Measurements from ENCODE around the gene SLC6A17. TPM values are rescaled to one million over a fixed set of nuclear protein-coding genes. Genes with fewer than 3 reads are reported as not detected.

The SLC6A17 gene
- polyA plus RNA-seq, 3 donors = not detected

DNA sequence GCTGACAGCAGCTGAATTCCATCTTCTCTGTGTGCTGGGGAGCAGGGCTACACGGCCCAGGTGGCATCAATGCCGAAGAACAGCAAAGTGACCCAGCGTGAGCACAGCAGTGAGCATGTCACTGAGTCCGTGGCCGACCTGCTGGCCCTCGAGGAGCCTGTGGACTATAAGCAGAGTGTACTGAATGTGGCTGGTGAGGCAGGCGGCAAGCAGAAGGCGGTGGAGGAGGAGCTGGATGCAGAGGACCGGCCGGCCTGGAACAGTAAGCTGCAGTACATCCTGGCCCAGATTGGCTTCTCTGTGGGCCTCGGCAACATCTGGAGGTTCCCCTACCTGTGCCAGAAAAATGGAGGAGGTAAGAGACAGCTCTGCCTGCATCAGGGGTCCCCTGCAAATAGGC lies 16.6 kb downstream of the SLC6A17 start:
- Histone ChIP-seq H4K20me1 (ENCODE audit: insufficient read depth, low read length) (no peaks in the 10 kb centered on the region), H3K4me2 (replicated peaks; ENCODE audit: extremely low read depth, low read length, poor library complexity, severe bottlenecking) (no peak overlapping the region), H3K27ac (ENCODE audit: low read depth in 1 of 2, low read length in 2 of 2) (no peak overlapping the region), H3K9ac (ENCODE audit: insufficient read depth, low read length, poor library complexity, severe bottlenecking) (no peak overlapping the region), H2AFZ (ENCODE audit: insufficient read depth, low read depth, low read length, poor library complexity, severe bottlenecking) (no peak overlapping the region), H3K4me3 (replicated peaks in 1 of 3; ENCODE audit: low read depth in 2 of 3, low read length in 3 of 3) (no peak overlapping the region), H3K9me3 (replicated peaks in 1 of 2; ENCODE audit: control insufficient read depth in 1 of 2, insufficient read depth in 1 of 2, low read length in 2 of 2) (no peaks in the 10 kb centered on the region), H3K4me1 (ENCODE audit: control insufficient read depth in 1 of 2, insufficient read depth in 2 of 2, low read length in 2 of 2) (no peaks in the 10 kb centered on the region), H3K36me3 (replicated peaks in 1 of 2; ENCODE audit: control insufficient read depth in 1 of 2, insufficient read depth in 2 of 2, low read length in 2 of 2) (no peaks in the 10 kb centered on the region), H3K79me2 (ENCODE audit: insufficient read depth, low read length) (no peaks in the 10 kb centered on the region), H3K27me3 (ENCODE audit: control insufficient read depth in 2 of 2, insufficient read depth in 2 of 2, low read length in 2 of 2) (no peaks in the 10 kb centered on the region)
- Mint-ChIP-seq H3K9me3 (no peaks in the 10 kb centered on the region), H3K27ac (no peak overlapping the region), H3K4me1 (no peaks in the 10 kb centered on the region), H3K27me3 (ENCODE audit: low read depth in 3 of 3) (peaks cover 5 to 8% (median 6%) of the 10 kb centered on the region in 3 donors), H3K36me3 (no peaks in the 10 kb centered on the region), H3K4me3 (no peak overlapping the region)
- TF ChIP-seq, protein P1, sequence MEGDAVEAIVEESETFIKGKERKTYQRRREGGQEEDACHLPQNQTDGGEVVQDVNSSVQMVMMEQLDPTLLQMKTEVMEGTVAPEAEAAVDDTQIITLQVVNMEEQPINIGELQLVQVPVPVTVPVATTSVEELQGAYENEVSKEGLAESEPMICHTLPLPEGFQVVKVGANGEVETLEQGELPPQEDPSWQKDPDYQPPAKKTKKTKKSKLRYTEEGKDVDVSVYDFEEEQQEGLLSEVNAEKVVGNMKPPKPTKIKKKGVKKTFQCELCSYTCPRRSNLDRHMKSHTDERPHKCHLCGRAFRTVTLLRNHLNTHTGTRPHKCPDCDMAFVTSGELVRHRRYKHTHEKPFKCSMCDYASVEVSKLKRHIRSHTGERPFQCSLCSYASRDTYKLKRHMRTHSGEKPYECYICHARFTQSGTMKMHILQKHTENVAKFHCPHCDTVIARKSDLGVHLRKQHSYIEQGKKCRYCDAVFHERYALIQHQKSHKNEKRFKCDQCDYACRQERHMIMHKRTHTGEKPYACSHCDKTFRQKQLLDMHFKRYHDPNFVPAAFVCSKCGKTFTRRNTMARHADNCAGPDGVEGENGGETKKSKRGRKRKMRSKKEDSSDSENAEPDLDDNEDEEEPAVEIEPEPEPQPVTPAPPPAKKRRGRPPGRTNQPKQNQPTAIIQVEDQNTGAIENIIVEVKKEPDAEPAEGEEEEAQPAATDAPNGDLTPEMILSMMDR (IDR thresholded peaks at IDR 0.05) = no peak
- DNase-seq = no peak
- intact Hi-C loops (cut with micrococcal nuclease) = no loop called here
- WGBS (ENCODE audit: insufficient coverage) = 94% methylated on average over 10 of the region's 11 CpGs

DNA sequence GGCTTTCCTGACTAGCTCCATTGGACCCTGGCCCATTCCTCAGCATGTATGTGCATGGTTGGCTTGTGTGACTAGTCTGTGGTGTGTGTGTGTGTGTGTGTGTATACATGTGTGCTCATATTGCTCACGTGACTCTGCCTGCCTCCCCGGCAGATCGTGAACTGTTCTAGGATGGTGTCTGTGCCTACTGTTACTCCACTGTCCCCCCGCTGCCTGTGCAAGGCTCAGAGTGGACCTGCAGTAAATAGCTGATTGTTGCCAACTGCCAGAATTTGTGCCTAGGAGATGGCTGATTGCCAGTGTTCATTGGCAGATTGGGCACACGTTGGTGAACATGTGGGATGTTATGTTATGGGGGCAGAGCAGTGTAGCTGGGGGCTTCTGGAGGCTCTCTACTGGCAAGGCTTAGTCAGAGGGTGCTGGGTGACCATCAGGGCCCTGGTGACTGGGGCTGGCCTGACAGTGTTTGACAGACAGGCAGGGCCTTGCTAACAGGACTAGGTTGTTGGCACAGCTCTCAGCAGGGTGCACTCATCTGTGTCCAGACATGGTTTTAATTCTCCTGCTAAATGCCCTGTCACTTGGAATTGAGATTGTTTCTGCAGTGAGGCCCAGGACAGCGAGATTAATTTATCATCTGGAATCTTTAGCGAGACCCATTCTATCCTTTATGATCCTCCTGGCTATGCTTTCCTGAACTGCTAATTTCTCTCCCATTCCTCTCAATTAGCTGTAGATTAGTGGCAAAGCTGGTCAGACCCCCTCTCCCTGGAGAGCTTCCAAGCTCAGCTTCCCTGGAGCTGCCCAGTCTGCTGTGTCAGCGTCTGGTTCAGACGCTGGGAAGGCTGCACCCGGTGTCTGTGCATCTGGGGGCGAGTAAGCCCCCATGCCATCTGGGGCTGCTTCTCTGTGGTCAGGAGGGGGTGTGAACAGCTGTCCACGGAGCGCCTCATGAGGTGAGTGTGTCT lies 20.8 kb downstream of the SLC6A17 start:
- DNase-seq = no peak
- intact Hi-C loops (cut with micrococcal nuclease) = loop anchor here in 1 of 2 donors (5.0 kb wide), 1 partner anchor 51 kb away; no protein-coding TSS in a partner anchor
- H3K9me3 ChIP-seq (replicated peaks in 1 of 2; ENCODE audit: control insufficient read depth in 1 of 2, insufficient read depth in 1 of 2, low read length in 2 of 2) = no peaks in the 10 kb centered on the region
- Mint-ChIP-seq H3K27me3 (ENCODE audit: low read depth in 3 of 3) (peaks cover 11 to 13% (median 12%) of the 10 kb centered on the region in 3 donors), H3K9me3 (no peaks in the 10 kb centered on the region), H3K4me3 (no peak overlapping the region), H3K4me1 (no peaks in the 10 kb centered on the region), H3K36me3 (no peaks in the 10 kb centered on the region), H3K27ac (no peak overlapping the region)
- H3K27ac ChIP-seq (ENCODE audit: low read depth in 1 of 2, low read length in 2 of 2) = no peak overlapping the region
- no peak overlapping the region for H3K4me2 ChIP-seq (replicated peaks; ENCODE audit: extremely low read depth, low read length, poor library complexity, severe bottlenecking)
- H3K36me3 ChIP-seq (replicated peaks in 1 of 2; ENCODE audit: control insufficient read depth in 1 of 2, insufficient read depth in 2 of 2, low read length in 2 of 2) = no peaks in the 10 kb centered on the region
- H3K79me2 ChIP-seq (ENCODE audit: insufficient read depth, low read length) = no peaks in the 10 kb centered on the region
- 57% methylated on average over 12 of the region's 13 CpGs for WGBS (ENCODE audit: insufficient coverage)
- TF ChIP-seq, protein P1 (IDR thresholded peaks at IDR 0.05) = no peak
- no peak overlapping the region for H3K9ac ChIP-seq (ENCODE audit: insufficient read depth, low read length, poor library complexity, severe bottlenecking)
- no peaks in the 10 kb centered on the region for H3K27me3 ChIP-seq (ENCODE audit: control insufficient read depth in 2 of 2, insufficient read depth in 2 of 2, low read length in 2 of 2)
- no peak overlapping the region for H2AFZ ChIP-seq (ENCODE audit: insufficient read depth, low read depth, low read length, poor library complexity, severe bottlenecking)
- no peaks in the 10 kb centered on the region for H4K20me1 ChIP-seq (ENCODE audit: insufficient read depth, low read length)
- H3K4me3 ChIP-seq (replicated peaks in 1 of 3; ENCODE audit: low read depth in 2 of 3, low read length in 3 of 3) = no peak overlapping the region
- no peaks in the 10 kb centered on the region for H3K4me1 ChIP-seq (ENCODE audit: control insufficient read depth in 1 of 2, insufficient read depth in 2 of 2, low read length in 2 of 2)
